PC-9 (cell line): ENCODE measurements around the gene WBP4.

Source experiments
- EZH2 ChIP-seq: fragments of 200-600 bp; sonication (generic); IDR thresholded peaks from 2 replicates; pipeline ENCODE4 v1.8.0; 2017; ENCODE audit warnings: antibody characterized with exemption, low read depth
- TF ChIP-seq, protein P1 (sequence below): fragments of 200-600 bp; sonication (generic); conservative IDR thresholded peaks from 2 replicates; pipeline ENCODE4 v1.6.1; 2017; ENCODE audit warnings: mixed run types, antibody characterized with exemption, mild to moderate bottlenecking, moderate library complexity

DNA sequence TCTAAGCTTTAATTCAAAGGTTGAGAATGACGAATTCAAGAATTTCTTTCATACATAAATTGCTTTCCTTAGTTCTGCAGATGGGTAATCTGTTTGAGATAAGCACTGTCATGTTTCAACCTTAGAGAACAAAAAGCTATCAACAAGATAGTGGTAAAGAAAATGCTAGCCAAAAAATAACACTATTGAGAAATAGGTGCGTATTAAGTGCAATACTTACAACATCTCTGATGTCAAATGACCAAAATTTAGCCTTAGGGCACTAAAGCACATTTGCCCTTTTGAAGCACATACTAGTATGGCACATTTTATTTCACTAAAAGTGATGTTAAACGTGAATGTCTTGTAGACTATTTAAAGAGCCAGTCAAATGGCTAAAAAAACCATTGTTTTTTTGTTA is 66.4 kb downstream of the WBP4 start:
- TF ChIP-seq, protein P1, sequence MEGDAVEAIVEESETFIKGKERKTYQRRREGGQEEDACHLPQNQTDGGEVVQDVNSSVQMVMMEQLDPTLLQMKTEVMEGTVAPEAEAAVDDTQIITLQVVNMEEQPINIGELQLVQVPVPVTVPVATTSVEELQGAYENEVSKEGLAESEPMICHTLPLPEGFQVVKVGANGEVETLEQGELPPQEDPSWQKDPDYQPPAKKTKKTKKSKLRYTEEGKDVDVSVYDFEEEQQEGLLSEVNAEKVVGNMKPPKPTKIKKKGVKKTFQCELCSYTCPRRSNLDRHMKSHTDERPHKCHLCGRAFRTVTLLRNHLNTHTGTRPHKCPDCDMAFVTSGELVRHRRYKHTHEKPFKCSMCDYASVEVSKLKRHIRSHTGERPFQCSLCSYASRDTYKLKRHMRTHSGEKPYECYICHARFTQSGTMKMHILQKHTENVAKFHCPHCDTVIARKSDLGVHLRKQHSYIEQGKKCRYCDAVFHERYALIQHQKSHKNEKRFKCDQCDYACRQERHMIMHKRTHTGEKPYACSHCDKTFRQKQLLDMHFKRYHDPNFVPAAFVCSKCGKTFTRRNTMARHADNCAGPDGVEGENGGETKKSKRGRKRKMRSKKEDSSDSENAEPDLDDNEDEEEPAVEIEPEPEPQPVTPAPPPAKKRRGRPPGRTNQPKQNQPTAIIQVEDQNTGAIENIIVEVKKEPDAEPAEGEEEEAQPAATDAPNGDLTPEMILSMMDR: no peak
- no peak for TF ChIP-seq EZH2
